NCI-H187 treated with DMSO at 0.1 percent for 48 hours (cell line): ENCODE measurements around the gene CACNG5.

Experiments
- DNase-seq: peaks from one replicate; lab custom pipeline; 2025; lab: John Stamatoyannopoulos, UW

CACNG5 gene

GRCh38 chr17:66906321-66907278 is 71.7 kb downstream of the CACNG5 start:
- DNase-seq: peak; percentile 43

- no peak for DNase-seq
Observed at GRCh38 chr17:66909804-66910373, 75.0 kb downstream of the CACNG5 start.

- no peak for DNase-seq
Observed at GRCh38 chr17:66910651-66911285, 75.9 kb downstream of the CACNG5 start.

- no peak for DNase-seq
Observed at GRCh38 chr17:66915204-66915611, 80.3 kb downstream of the CACNG5 start.

- DNase-seq: no peak
Observed at GRCh38 chr17:66915792-66916191, 80.9 kb downstream of the CACNG5 start.

- no peak for DNase-seq
Observed at GRCh38 chr17:66916946-66917345, 82.0 kb downstream of the CACNG5 start.

- no peak for DNase-seq
Observed at GRCh38 chr17:66918896-66919295, 84.0 kb downstream of the CACNG5 start.

GRCh38 chr17:66920435-66920834 is 85.5 kb downstream of the CACNG5 start:
- DNase-seq: no peak

- DNase-seq: no peak
Observed at GRCh38 chr17:66920950-66921349, 86.0 kb downstream of the CACNG5 start.

GRCh38 chr17:66923886-66924285 is 89.0 kb downstream of the CACNG5 start:
- DNase-seq: no peak

- DNase-seq: no peak
Observed at GRCh38 chr17:66925811-66926500, 91.0 kb downstream of the CACNG5 start.

GRCh38 chr17:66928949-66929348 is 94.0 kb downstream of the CACNG5 start:
- DNase-seq: no peak

GRCh38 chr17:66929591-66929990 is 94.7 kb downstream of the CACNG5 start:
- DNase-seq: no peak

- DNase-seq: no peak
Observed at GRCh38 chr17:66930933-66931332, 96.0 kb downstream of the CACNG5 start.

- DNase-seq: no peak
Observed at GRCh38 chr17:66932311-66932710, 97.4 kb downstream of the CACNG5 start.

- DNase-seq: no peak
Observed at GRCh38 chr17:66934040-66934439, 99.1 kb downstream of the CACNG5 start.
